ENCODE results near the gene B9D1. TPM values are rescaled to one million over a fixed set of nuclear protein-coding genes. Genes with fewer than 3 reads are reported as not detected.

Gene B9D1
- total RNA-seq, 2 donors from 2014 or later = 7.7 to 9.8 TPM

GRCh38 chr17:19345486-19346350 lies 16.8 kb downstream of the B9D1 start:
- intact Hi-C loops (cut with DNase I) = loop anchor here in 1 of 2 donors (1.0 kb wide), 1 partner anchor 43 kb away; no protein-coding TSS in a partner anchor
- peak; percentile 51 for DNase-seq (ENCODE audit: low spot score)

- peak; percentile 70 for DNase-seq (ENCODE audit: low spot score)
- intact Hi-C loops (cut with DNase I) = no loop called here
Measured at GRCh38 chr17:19345067-19345460, 17.5 kb downstream of the B9D1 start.

- DNase-seq (ENCODE audit: low spot score) = peak; percentile 78
- intact Hi-C loops (cut with DNase I) = no loop called here
Measured at GRCh38 chr17:19344311-19345066, 18.0 kb downstream of the B9D1 start.

GRCh38 chr17:19343671-19344151 lies 18.8 kb downstream of the B9D1 start:
- DNase-seq (ENCODE audit: low spot score) = peak; percentile 80
- intact Hi-C loops (cut with DNase I) = no loop called here

GRCh38 chr17:19343256-19343630 lies 19.3 kb downstream of the B9D1 start:
- intact Hi-C loops (cut with DNase I) = no loop called here
- DNase-seq (ENCODE audit: low spot score) = peak; percentile 57

GRCh38 chr17:19342611-19343255 lies 19.8 kb downstream of the B9D1 start:
- intact Hi-C loops (cut with DNase I) = no loop called here
- DNase-seq (ENCODE audit: low spot score) = peak; percentile 76

- DNase-seq (ENCODE audit: low spot score) = peak; percentile 62
- intact Hi-C loops (cut with DNase I) = no loop called here
Measured at GRCh38 chr17:19341641-19342610, 20.6 kb downstream of the B9D1 start.

- peak; percentile 71 for DNase-seq (ENCODE audit: low spot score)
- intact Hi-C loops (cut with DNase I) = no loop called here
Measured at GRCh38 chr17:19341211-19341631, 21.3 kb downstream of the B9D1 start.

- DNase-seq (ENCODE audit: low spot score) = no peak
- intact Hi-C loops (cut with DNase I) = no loop called here
Measured at GRCh38 chr17:19339341-19339815, 23.1 kb downstream of the B9D1 start.

- peak; percentile 87 for DNase-seq (ENCODE audit: low spot score)
- intact Hi-C loops (cut with DNase I) = no loop called here
Measured at GRCh38 chr17:19338031-19338990, 24.2 kb downstream of the B9D1 start.

- DNase-seq (ENCODE audit: low spot score) = peak; percentile 46
- intact Hi-C loops (cut with DNase I) = no loop called here
Measured at GRCh38 chr17:19337712-19338023, 24.9 kb downstream of the B9D1 start.

- DNase-seq (ENCODE audit: low spot score) = peak; percentile 76
- intact Hi-C loops (cut with DNase I) = no loop called here
Measured at GRCh38 chr17:19336938-19337711, 25.4 kb downstream of the B9D1 start.

- intact Hi-C loops (cut with DNase I) = no loop called here
- DNase-seq (ENCODE audit: low spot score) = peak; percentile 78
Measured at GRCh38 chr17:19335951-19336631, 26.4 kb downstream of the B9D1 start.

- peak; percentile 68 for DNase-seq (ENCODE audit: low spot score)
- intact Hi-C loops (cut with DNase I) = loop anchor here in 1 of 2 donors (5.0 kb wide), 1 partner anchor 77 kb away; no protein-coding TSS in a partner anchor
Measured at GRCh38 chr17:19334331-19334730, 28.2 kb downstream of the B9D1 start.

GRCh38 chr17:19333736-19334290 lies 28.7 kb downstream of the B9D1 start:
- peak; percentile 69 for DNase-seq (ENCODE audit: low spot score)
- intact Hi-C loops (cut with DNase I) = loop anchor here in 1 of 2 donors (5.0 kb wide), 1 partner anchor 77 kb away; no protein-coding TSS in a partner anchor

GRCh38 chr17:19333132-19333440 lies 29.4 kb downstream of the B9D1 start:
- intact Hi-C loops (cut with DNase I) = loop anchor here in 1 of 2 donors (5.0 kb wide), 1 partner anchor 76 kb away; no protein-coding TSS in a partner anchor
- peak; percentile 45 for DNase-seq (ENCODE audit: low spot score)
